Duodenal mucosa (tissue), 2 donors: Measurements from ENCODE around the gene TMEM11.

Experiments
- H3K27ac ChIP-seq: one replicate; pipeline ENCODE4 v1.7.0; 2013; ENCODE audit warnings: low read depth, low read length
- H3K27me3 ChIP-seq, 2 donors: one replicate each; pipeline ENCODE4 v1.7.0; 2013; ENCODE audit warnings: low read length in 2 of 2, control low read depth in 1 of 2; ENCODE audit not compliant: insufficient read depth in 2 of 2, control insufficient read depth in 1 of 2
- H3K36me3 ChIP-seq, 2 donors: one replicate each; pipeline ENCODE4 v1.7.0; 2013; ENCODE audit warnings: low read length in 2 of 2, control low read depth in 1 of 2; ENCODE audit not compliant: insufficient read depth in 2 of 2, control insufficient read depth in 1 of 2
- H3K4me1 ChIP-seq, 2 donors: one replicate each; pipeline ENCODE4 v1.7.0; 2013; ENCODE audit warnings: low read length in 2 of 2, control low read depth in 1 of 2; ENCODE audit not compliant: insufficient read depth in 2 of 2, control insufficient read depth in 1 of 2
- H3K4me3 ChIP-seq, 2 donors: one replicate each; pipeline ENCODE4 v1.7.0; 2013; ENCODE audit warnings: low read length in 2 of 2, low read depth in 1 of 2
- H3K9ac ChIP-seq, 2 donors: one replicate each; pipeline ENCODE4 v1.7.0; 2013; ENCODE audit warnings: low read length in 2 of 2, low read depth in 1 of 2
- H3K9me3 ChIP-seq, 2 donors: one replicate each; pipeline ENCODE4 v1.7.0; 2013; ENCODE audit warnings: low read length in 2 of 2, control low read depth in 1 of 2; ENCODE audit not compliant: control insufficient read depth in 1 of 2

Gene TMEM11

GRCh38 chr17:21171970-21172510, 41.9 kb downstream of the TMEM11 start:
- Histone ChIP-seq H3K4me3 (no peak overlapping the region), H3K4me1 (peaks cover 4 to 5% of the 10 kb centered on the region in 2 donors), H3K27ac (no peak overlapping the region), H3K27me3 (no peaks in the 10 kb centered on the region), H3K9me3 (no peaks in the 10 kb centered on the region), H3K9ac (no peak overlapping the region), H3K36me3 (peaks cover 6 to 25% of the 10 kb centered on the region in 2 donors)

- H3K9ac ChIP-seq, result no peak overlapping the region
- H3K4me1 ChIP-seq, result peaks cover 4 to 5% of the 10 kb centered on the region in 2 donors
- no peak overlapping the region for H3K27ac ChIP-seq
- no peaks in the 10 kb centered on the region for H3K27me3 ChIP-seq
- peaks cover 6 to 25% of the 10 kb centered on the region in 2 donors for H3K36me3 ChIP-seq
- no peaks in the 10 kb centered on the region for H3K9me3 ChIP-seq
- no peak overlapping the region for H3K4me3 ChIP-seq
These were observed 42.5 kb downstream of the TMEM11 start for GRCh38 chr17:21171309-21171922.

GRCh38 chr17:21170809-21171208, 43.2 kb downstream of the TMEM11 start:
- Histone ChIP-seq H3K36me3 (peaks cover 6 to 25% of the 10 kb centered on the region in 2 donors), H3K4me1 (peaks cover 4 to 5% of the 10 kb centered on the region in 2 donors), H3K27me3 (no peaks in the 10 kb centered on the region), H3K9ac (no peak overlapping the region), H3K4me3 (no peak overlapping the region), H3K27ac (no peak overlapping the region), H3K9me3 (no peaks in the 10 kb centered on the region)

- H3K9ac ChIP-seq, result no peak overlapping the region
- H3K27me3 ChIP-seq, result no peaks in the 10 kb centered on the region
- no peak overlapping the region for H3K27ac ChIP-seq
- H3K36me3 ChIP-seq, result peaks cover 4 to 20% of the 10 kb centered on the region in 2 donors
- H3K4me1 ChIP-seq, result peaks cover 4 to 5% of the 10 kb centered on the region in 2 donors
- H3K9me3 ChIP-seq, result no peaks in the 10 kb centered on the region
- no peak overlapping the region for H3K4me3 ChIP-seq
These were observed 44.5 kb downstream of the TMEM11 start for GRCh38 chr17:21169496-21169895.

GRCh38 chr17:21168555-21168865, 45.5 kb downstream of the TMEM11 start:
- Histone ChIP-seq H3K9ac (no peak overlapping the region), H3K36me3 (peaks cover 4 to 11% of the 10 kb centered on the region in 2 donors), H3K4me3 (no peak overlapping the region), H3K9me3 (no peaks in the 10 kb centered on the region), H3K4me1 (peaks cover 4 to 5% of the 10 kb centered on the region in 2 donors), H3K27ac (no peak overlapping the region), H3K27me3 (no peaks in the 10 kb centered on the region)

GRCh38 chr17:21167303-21167702, 46.7 kb downstream of the TMEM11 start:
- H3K9me3 ChIP-seq, result no peaks in the 10 kb centered on the region
- H3K27me3 ChIP-seq, result no peaks in the 10 kb centered on the region
- no peak overlapping the region for H3K4me3 ChIP-seq
- peaks cover 4 to 7% of the 10 kb centered on the region in 2 donors for H3K4me1 ChIP-seq
- no peaks in the 10 kb centered on the region for H3K36me3 ChIP-seq
- H3K27ac ChIP-seq, result no peak overlapping the region
- H3K9ac ChIP-seq, result no peak overlapping the region

GRCh38 chr17:21166595-21167210, 47.3 kb downstream of the TMEM11 start:
- Histone ChIP-seq H3K9ac (no peak overlapping the region), H3K27ac (no peak overlapping the region), H3K9me3 (no peaks in the 10 kb centered on the region), H3K27me3 (no peaks in the 10 kb centered on the region), H3K36me3 (no peaks in the 10 kb centered on the region), H3K4me3 (no peak overlapping the region), H3K4me1 (peaks cover 4 to 7% of the 10 kb centered on the region in 2 donors)

GRCh38 chr17:21165922-21166594, 47.9 kb downstream of the TMEM11 start:
- H3K4me3 ChIP-seq, result no peak overlapping the region

GRCh38 chr17:21164620-21165019, 49.3 kb downstream of the TMEM11 start:
- H3K4me3 ChIP-seq, result no peak overlapping the region
- no peak overlapping the region for H3K27ac ChIP-seq
- peaks cover 0 to 3% of the 10 kb centered on the region in 2 donors for H3K4me1 ChIP-seq
- H3K27me3 ChIP-seq, result no peaks in the 10 kb centered on the region
- H3K9ac ChIP-seq, result no peak overlapping the region
- no peaks in the 10 kb centered on the region for H3K9me3 ChIP-seq
- H3K36me3 ChIP-seq, result no peaks in the 10 kb centered on the region

More at GRCh38 chr17:21165922-21166594, 47.9 kb downstream of the TMEM11 start:
- Histone ChIP-seq H3K4me1 (peaks cover 3 to 4% of the 10 kb centered on the region in 2 donors), H3K27me3 (no peaks in the 10 kb centered on the region), H3K36me3 (no peaks in the 10 kb centered on the region), H3K27ac (no peak overlapping the region), H3K9me3 (no peaks in the 10 kb centered on the region), H3K9ac (no peak overlapping the region)

GRCh38 chr17:21164216-21164615, 49.7 kb downstream of the TMEM11 start:
- H3K27ac ChIP-seq, result no peak overlapping the region
- no peaks in the 10 kb centered on the region for H3K36me3 ChIP-seq
- H3K27me3 ChIP-seq, result no peaks in the 10 kb centered on the region
- no peak overlapping the region for H3K9ac ChIP-seq
- H3K4me1 ChIP-seq, result peaks cover 0 to 3% of the 10 kb centered on the region in 2 donors
- no peak overlapping the region for H3K4me3 ChIP-seq
- no peaks in the 10 kb centered on the region for H3K9me3 ChIP-seq
